Gastroesophageal sphincter (tissue), 4 donors: ENCODE results near the gene ARHGAP12. TPM values are rescaled to one million over a fixed set of nuclear protein-coding genes. Genes with fewer than 3 reads are reported as not detected.

ENCODE experiments used
- ATAC-seq: fragments of 150-250 bp; one replicate; pipeline ENCODE4 v1.9.1; 2016; ENCODE audit warnings: mild to moderate bottlenecking, moderate library complexity
- H3K27ac ChIP-seq, 4 donors: fragments of 200-600 bp; sonication (generic) in 3 of 4; 1 replicate in 3 of 4; 2 replicates in 1 of 4; pipeline ENCODE4 v1.5.1; 2016 to 2019
- H3K27me3 ChIP-seq: fragments of 200-600 bp; sonication (generic); one replicate; pipeline ENCODE4 v1.5.1; 2019
- H3K36me3 ChIP-seq, 2 donors: fragments of 200-600 bp; sonication (generic); one replicate each; pipeline ENCODE4 v1.5.1; 2019; ENCODE audit warnings: control low read depth in 1 of 2
- H3K4me1 ChIP-seq, 3 donors: fragments of 200-600 bp; sonication (generic); 1 replicate in 2 of 3; 2 replicates in 1 of 3; pipeline ENCODE4 v1.5.1; 2016 to 2019; ENCODE audit warnings: control low read depth in 2 of 3
- H3K4me3 ChIP-seq, 2 donors: fragments of 200-600 bp; sonication (generic); one replicate each; pipeline ENCODE4 v1.5.1; 2019; ENCODE audit warnings: mild to moderate bottlenecking in 1 of 2, moderate library complexity in 1 of 2
- H3K9me3 ChIP-seq, 3 donors: fragments of 200-600 bp; sonication (generic); one replicate each; pipeline ENCODE4 v1.5.1; 2017 to 2019; ENCODE audit warnings: control low read depth in 2 of 3
- EP300 ChIP-seq: sonication (generic); formaldehyde crosslinking; IDR thresholded peaks from one replicate; pipeline ENCODE4 v1.6.1; 2017; ENCODE audit warnings: antibody characterized with exemption, mild to moderate bottlenecking
- WGBS, 2 donors: methylation state at CpG; one replicate each; pipeline ENCODE4 v1.1.5; 2018; ENCODE audit warnings: low coverage in 1 of 2; 5-methylcytosine and 5-hydroxymethylcytosine counted together
- small RNA-seq, 4 donors: library from RNA; depleted of rRNA; stranded (forward); fragments of <200 nt; gene quantifications; one replicate each; pipeline ENCODE3, GENCODE V24; 2016
- total RNA-seq, 4 donors: library from RNA; depleted of rRNA; stranded (reverse); fragments of >200 nt; gene quantifications; one replicate each; pipeline ENCODE4 v1.1.0, GENCODE V29; 2016

ARHGAP12 gene
- total RNA-seq, 4 donors from 2014 or later = 28.0 to 43.1 (median 41.1) TPM

- TF ChIP-seq EP300 = no peak
- no peak overlapping the region for H3K4me3 ChIP-seq
- peak overlapping the region in 2 of 4 donors; percentile 14 to 98 for H3K27ac ChIP-seq
- H3K27me3 ChIP-seq = no peaks in the 10 kb centered on the region
- no peaks in the 10 kb centered on the region for H3K36me3 ChIP-seq
- H3K9me3 ChIP-seq = no peaks in the 10 kb centered on the region
- peaks cover 0 to 46% (median 4%) of the 10 kb centered on the region in 3 donors for H3K4me1 ChIP-seq
- WGBS, 2 donors = 87 to 100% methylated on average over 2 to 8 of the region's 10 CpGs
- no peak for ATAC-seq
Observed at GRCh38 chr10:31756101-31756728, 172.4 kb downstream of the ARHGAP12 start.

Small RNA genes lying within 50 kb of the gene (small RNA-seq; reads per million reads assigned to genes)
- 0 reads per million in 4 donors for gene RF00019

Other genes starting within 250 kb of the ARHGAP12 start
- gene KIF5B, start 127.6 kb upstream of the ARHGAP12 start, total RNA-seq = 100 to 1,000 TPM; 170 to 345 (median 288) TPM